Natural killer cell (primary cell): ENCODE data around the gene GTF2IRD1. TPM values are rescaled to one million over a fixed set of nuclear protein-coding genes. Genes with fewer than 3 reads are reported as not detected.

ENCODE experiments used
- ATAC-seq, 3 donors: fragments of 150-1000 bp in 2 of 3; fragments of 200-7000 bp in 1 of 3; cut with Tn5 transposase; 1 replicate in 1 of 3; 2 replicates in 2 of 3; pipeline ENCODE4 v1.10.0; 2021; ENCODE audit warnings: mild to moderate bottlenecking in 2 of 3, moderate library complexity in 2 of 3
- DNase-seq, 2 donors: peaks; one replicate each; pipeline versions ENCODE4 v3.0.0 to v3.0.0-alpha.2; 2013 to 2021; ENCODE audit warnings: mixed read lengths in 1 of 2
- H3K27ac ChIP-seq: one replicate; pipeline ENCODE4 v1.5.1; 2013; ENCODE audit warnings: mild to moderate bottlenecking, low read length
- H3K27me3 ChIP-seq: one replicate; pipeline ENCODE4 v1.6.1; 2013; ENCODE audit warnings: low read length; ENCODE audit not compliant: control insufficient read depth, insufficient read depth
- H3K36me3 ChIP-seq: one replicate; pipeline ENCODE4 v1.6.1; 2013; ENCODE audit warnings: low read length; ENCODE audit not compliant: control insufficient read depth, insufficient read depth
- H3K4me1 ChIP-seq: one replicate; pipeline ENCODE4 v1.6.1; 2013; ENCODE audit warnings: low read length; ENCODE audit not compliant: control insufficient read depth, insufficient read depth
- H3K4me3 ChIP-seq: one replicate; pipeline ENCODE4 v1.5.1; 2013; ENCODE audit warnings: low read length
- H3K9me3 ChIP-seq: one replicate; pipeline ENCODE4 v1.6.1; 2013; ENCODE audit warnings: low read length; ENCODE audit not compliant: control insufficient read depth, insufficient read depth
- H3K27ac Mint-ChIP-seq, 2 donors: one replicate each; pipeline ENCODE4 v1.8.0; 2022; ENCODE audit warnings: mild to moderate bottlenecking in 2 of 2, mixed read lengths in 2 of 2, moderate library complexity in 1 of 2
- H3K27me3 Mint-ChIP-seq, 2 donors: one replicate each; pipeline ENCODE4 v1.8.0; 2022; ENCODE audit warnings: low read depth in 2 of 2, mixed read lengths in 2 of 2
- H3K36me3 Mint-ChIP-seq: one replicate; pipeline ENCODE4 v1.8.0; 2022; ENCODE audit warnings: mixed read lengths
- H3K4me1 Mint-ChIP-seq, 2 donors: one replicate each; pipeline ENCODE4 v1.8.0; 2022; ENCODE audit warnings: mixed read lengths in 2 of 2
- H3K4me3 Mint-ChIP-seq: one replicate; pipeline ENCODE4 v1.8.0; 2022; ENCODE audit warnings: mild to moderate bottlenecking, moderate library complexity, mixed read lengths
- H3K9me3 Mint-ChIP-seq, 2 donors: one replicate each; pipeline ENCODE4 v1.8.0; 2022; ENCODE audit warnings: mixed read lengths in 2 of 2
- CTCF ChIP-seq: fragments of 200-600 bp; IDR thresholded peaks from one replicate; pipeline ENCODE4 v1.8.0; 2022; ENCODE audit warnings: antibody characterized with exemption
- WGBS: methylation state at CpG from one replicate; pipeline ENCODE4 v1.1.7; 2013; ENCODE audit warnings: missing lambda C conversion rate; ENCODE audit not compliant: insufficient coverage; 5-methylcytosine and 5-hydroxymethylcytosine counted together
- intact Hi-C: fragments of 100-400 bp; cut with micrococcal nuclease; formaldehyde crosslinking; loops from one replicate; pipeline ENCODE4 v1.14.2; 2022
- total RNA-seq, 4 donors: library from RNA; stranded (reverse); fragments of 120-200 nt in 1 of 4; gene quantifications; one replicate each; pipeline versions ENCODE4 v1.2.3 to v1.2.4, GENCODE V29; 2013 to 2022

The GTF2IRD1 gene
- total RNA-seq, result not detected
- total RNA-seq (2013), result 0.09 TPM

GRCh38 chr7:74453322-74454011 lies at the start of gene GTF2IRD1:
TSS of gene GTF2IRD1 (plus strand) at chr7:74453906. CDS start at chr7:74508081, 54,175 bp downstream.
- H3K27me3 Mint-ChIP-seq, result peaks cover 8 to 27% of the 10 kb centered on the region in 2 donors
- DNase-seq (peak in 1 of 2 donors; percentile 65), ATAC-seq (peak in 2 of 3 donors; percentile 29 to 41)
- peaks cover 7% of the 10 kb centered on the region for H3K27me3 ChIP-seq
- H3K4me3 ChIP-seq, result peak within 1 kb of the TSS; percentile 20
- no peaks in the 10 kb centered on the region for H3K36me3 ChIP-seq
- peaks cover 16% of the 10 kb centered on the region for H3K4me1 ChIP-seq
- no peak within 1 kb of the TSS for H3K27ac ChIP-seq
- H3K9me3 Mint-ChIP-seq, result no peaks in the 10 kb centered on the region
- H3K4me3 Mint-ChIP-seq, result peak within 1 kb of the TSS; percentile 61
- TF ChIP-seq CTCF, result no peak
- H3K36me3 Mint-ChIP-seq, result no peaks in the 10 kb centered on the region
- WGBS, result 1% methylated on average over 56 of the region's 62 CpGs
- H3K4me1 Mint-ChIP-seq, result peaks cover 7 to 8% of the 10 kb centered on the region in 2 donors
- no peak within 1 kb of the TSS for H3K27ac Mint-ChIP-seq
- no peaks in the 10 kb centered on the region for H3K9me3 ChIP-seq
- intact Hi-C loops, result no loop called here

- H3K27me3 Mint-ChIP-seq, result no peaks in the 10 kb centered on the region
- DNase-seq (no peak), ATAC-seq (no peak)
- H3K4me3 Mint-ChIP-seq, result no peak overlapping the region
- H3K9me3 Mint-ChIP-seq, result no peaks in the 10 kb centered on the region
- Histone ChIP-seq H3K4me3 (no peak overlapping the region), H3K27ac (no peak overlapping the region), H3K27me3 (no peaks in the 10 kb centered on the region), H3K36me3 (no peaks in the 10 kb centered on the region), H3K9me3 (no peaks in the 10 kb centered on the region), H3K4me1 (no peaks in the 10 kb centered on the region)
- no peak for TF ChIP-seq CTCF
- intact Hi-C loops, result no loop called here
- 96% methylated on average over 8 of the region's 8 CpGs for WGBS
- H3K4me1 Mint-ChIP-seq, result no peaks in the 10 kb centered on the region
- H3K36me3 Mint-ChIP-seq, result no peaks in the 10 kb centered on the region
- no peak overlapping the region for H3K27ac Mint-ChIP-seq
Observed at GRCh38 chr7:74404388-74404700, 49.4 kb upstream of the GTF2IRD1 start.

GRCh38 chr7:74404741-74405140 lies 49.0 kb upstream of the GTF2IRD1 start:
- intact Hi-C loops, result no loop called here
- Histone ChIP-seq H3K36me3 (no peaks in the 10 kb centered on the region), H3K27me3 (no peaks in the 10 kb centered on the region), H3K4me3 (no peak overlapping the region), H3K4me1 (no peaks in the 10 kb centered on the region), H3K27ac (no peak overlapping the region), H3K9me3 (no peaks in the 10 kb centered on the region)
- no peaks in the 10 kb centered on the region for H3K9me3 Mint-ChIP-seq
- ATAC-seq, result no peak
- H3K27ac Mint-ChIP-seq, result no peak overlapping the region
- no peaks in the 10 kb centered on the region for H3K27me3 Mint-ChIP-seq
- no peak overlapping the region for H3K4me3 Mint-ChIP-seq
- no peak for DNase-seq
- no peaks in the 10 kb centered on the region for H3K4me1 Mint-ChIP-seq
- H3K36me3 Mint-ChIP-seq, result no peaks in the 10 kb centered on the region
- no peak for TF ChIP-seq CTCF
- 92% methylated on average over 15 of the region's 15 CpGs for WGBS
